GM21447 (cell line): Measurements from ENCODE around the gene CRTC1.

ENCODE experiments used
- ATAC-seq: cut with Tn5 transposase; IDR thresholded peaks from one replicate; pipeline ENCODE4 v1.9.1; 2021; ENCODE audit not compliant: unreplicated experiment

CRTC1 gene

GRCh38 chr19:18780631-18781030 lies 97.2 kb downstream of the CRTC1 start:
- no peak for ATAC-seq

GRCh38 chr19:18781047-18781600 lies 97.6 kb downstream of the CRTC1 start:
- no peak for ATAC-seq

GRCh38 chr19:18781885-18782527 lies 98.5 kb downstream of the CRTC1 start:
- ATAC-seq, result no peak

GRCh38 chr19:18782559-18783225 lies 99.2 kb downstream of the CRTC1 start:
- no peak for ATAC-seq

- ATAC-seq, result no peak
These were observed 100.7 kb downstream of the CRTC1 start for GRCh38 chr19:18783958-18784785.

- no peak for ATAC-seq
These were observed 101.3 kb downstream of the CRTC1 start for GRCh38 chr19:18784786-18785120.

- ATAC-seq, result no peak
These were observed 102.0 kb downstream of the CRTC1 start for GRCh38 chr19:18785179-18786124.

GRCh38 chr19:18788529-18789421 lies 105.3 kb downstream of the CRTC1 start:
- ATAC-seq, result no peak

GRCh38 chr19:18789422-18789869 lies 106.0 kb downstream of the CRTC1 start:
- ATAC-seq, result no peak

GRCh38 chr19:18789883-18790565 lies 106.5 kb downstream of the CRTC1 start:
- ATAC-seq, result no peak

- ATAC-seq, result no peak
These were observed 107.3 kb downstream of the CRTC1 start, which contains the start of gene COMP for GRCh38 chr19:18790566-18791314. Gene COMP, minus strand, starts transcription at chr19:18791305. Its CDS starts 36 bp downstream, at chr19:18791269.

- ATAC-seq, result no peak
These were observed 107.8 kb downstream of the CRTC1 start for GRCh38 chr19:18791315-18791678.

GRCh38 chr19:18792661-18793060 lies 109.2 kb downstream of the CRTC1 start:
- ATAC-seq, result no peak

GRCh38 chr19:18793144-18794028 lies 109.9 kb downstream of the CRTC1 start:
- ATAC-seq, result no peak

GRCh38 chr19:18794029-18794313 lies 110.5 kb downstream of the CRTC1 start:
- ATAC-seq, result no peak

GRCh38 chr19:18794692-18795091 lies 111.2 kb downstream of the CRTC1 start:
- no peak for ATAC-seq

GRCh38 chr19:18795540-18795939 lies 112.1 kb downstream of the CRTC1 start:
- ATAC-seq, result no peak
